ENCODE results near the gene SOX6. TPM values are rescaled to one million over a fixed set of nuclear protein-coding genes. Genes with fewer than 3 reads are reported as not detected.

The SOX6 gene
- polyA plus RNA-seq, 1 donor (not counting 4 experiments of a cell fraction or from before 2014, with no cell fraction given), result 6.0 TPM

- FAIRE-seq (no peak), DNase-seq (ENCODE audit: low read depth, low spot score) (no peak)
- H3K4me1 ChIP-seq (ENCODE audit: control insufficient read depth, extremely low read depth, insufficient read depth, low read length), result peaks cover 5% of the 10 kb centered on the region
- no peak overlapping the region for H3K4me2 ChIP-seq (ENCODE audit: control insufficient read depth, extremely low read depth, insufficient read depth, low read depth, low read length)
- no peaks in the 10 kb centered on the region for H4K20me1 ChIP-seq (ENCODE audit: control insufficient read depth, extremely low read depth, insufficient read depth, low read length)
- no peaks in the 10 kb centered on the region for H3K9me3 ChIP-seq (ENCODE audit: control insufficient read depth, low read depth, low read length)
- H3K9me1 ChIP-seq (ENCODE audit: control insufficient read depth, extremely low read depth, insufficient read depth, low read length), result no peaks in the 10 kb centered on the region
- no peak for TF ChIP-seq CTCF (optimal IDR thresholded peaks at IDR 0.05 in 1 of 3, IDR thresholded peaks at IDR 0.05 in 1 of 3, conservative IDR thresholded peaks at IDR 0.05 in 1 of 3; ENCODE audit: extremely low read depth in 1 of 3, insufficient read depth in 2 of 3, low read length in 3 of 3)
- TF ChIP-seq EZH2 (IDR thresholded peaks at IDR 0.05; ENCODE audit: low read length), result no peak
- H3K79me2 ChIP-seq (ENCODE audit: control insufficient read depth, insufficient read depth, low read length), result no peaks in the 10 kb centered on the region
- H3K27ac ChIP-seq (ENCODE audit: control insufficient read depth, insufficient read depth, low read length), result no peak overlapping the region
- H3K27me3 ChIP-seq (ENCODE audit: control insufficient read depth, extremely low read depth, insufficient read depth, low read length), result no peaks in the 10 kb centered on the region
- dilution Hi-C loops (cut with MboI; ENCODE audit: extremely low pct_ligation_motif_present, low sequenced_read_pairs), result no loop called here
- H3K9ac ChIP-seq (ENCODE audit: control insufficient read depth, extremely low read depth, insufficient read depth, low read length), result no peak overlapping the region
- no peak overlapping the region for H2AFZ ChIP-seq (ENCODE audit: control insufficient read depth, low read length)
- no peak overlapping the region for H3K4me3 ChIP-seq (ENCODE audit: control insufficient read depth in 2 of 3, extremely low read depth in 1 of 3, insufficient read depth in 2 of 3, low read depth in 1 of 3, low read length in 3 of 3)
- H3K36me3 ChIP-seq (ENCODE audit: control insufficient read depth in 2 of 2, extremely low read depth in 1 of 2, insufficient read depth in 2 of 2, low read length in 2 of 2), result no peaks in the 10 kb centered on the region
Measured at GRCh38 chr11:15929371-15929901, 426.9 kb downstream of the SOX6 start.

- DNase-seq (ENCODE audit: low read depth, low spot score) (no peak), FAIRE-seq (no peak)
- Histone ChIP-seq H4K20me1 (ENCODE audit: control insufficient read depth, extremely low read depth, insufficient read depth, low read length) (no peaks in the 10 kb centered on the region), H3K36me3 (ENCODE audit: control insufficient read depth in 2 of 2, extremely low read depth in 1 of 2, insufficient read depth in 2 of 2, low read length in 2 of 2) (no peaks in the 10 kb centered on the region), H3K4me2 (ENCODE audit: control insufficient read depth, extremely low read depth, insufficient read depth, low read depth, low read length) (no peak overlapping the region), H3K27ac (ENCODE audit: control insufficient read depth, insufficient read depth, low read length) (no peak overlapping the region), H3K4me3 (ENCODE audit: control insufficient read depth in 2 of 3, extremely low read depth in 1 of 3, insufficient read depth in 2 of 3, low read depth in 1 of 3, low read length in 3 of 3) (no peak overlapping the region), H3K9me1 (ENCODE audit: control insufficient read depth, extremely low read depth, insufficient read depth, low read length) (no peaks in the 10 kb centered on the region), H3K79me2 (ENCODE audit: control insufficient read depth, insufficient read depth, low read length) (no peaks in the 10 kb centered on the region), H3K9ac (ENCODE audit: control insufficient read depth, extremely low read depth, insufficient read depth, low read length) (no peak overlapping the region), H3K4me1 (ENCODE audit: control insufficient read depth, extremely low read depth, insufficient read depth, low read length) (no peaks in the 10 kb centered on the region), H2AFZ (ENCODE audit: control insufficient read depth, low read length) (no peak overlapping the region), H3K9me3 (ENCODE audit: control insufficient read depth, low read depth, low read length) (no peaks in the 10 kb centered on the region), H3K27me3 (ENCODE audit: control insufficient read depth, extremely low read depth, insufficient read depth, low read length) (no peaks in the 10 kb centered on the region)
- TF ChIP-seq CTCF (optimal IDR thresholded peaks at IDR 0.05 in 1 of 3, IDR thresholded peaks at IDR 0.05 in 1 of 3, conservative IDR thresholded peaks at IDR 0.05 in 1 of 3; ENCODE audit: extremely low read depth in 1 of 3, insufficient read depth in 2 of 3, low read length in 3 of 3) (no peak), EZH2 (IDR thresholded peaks at IDR 0.05; ENCODE audit: low read length) (no peak)
- dilution Hi-C loops (cut with MboI; ENCODE audit: extremely low pct_ligation_motif_present, low sequenced_read_pairs), result no loop called here
Measured at GRCh38 chr11:15927864-15928217, 428.5 kb downstream of the SOX6 start.

All from keratinocyte (primary cell).